Measurements from ENCODE around the gene ACER2.
"Not testable (repeated sequence)": the region's sequence is repeated elsewhere in the genome, so short reads cannot be mapped to it uniquely, and the experiment has no call there.

ACER2 gene

DNA sequence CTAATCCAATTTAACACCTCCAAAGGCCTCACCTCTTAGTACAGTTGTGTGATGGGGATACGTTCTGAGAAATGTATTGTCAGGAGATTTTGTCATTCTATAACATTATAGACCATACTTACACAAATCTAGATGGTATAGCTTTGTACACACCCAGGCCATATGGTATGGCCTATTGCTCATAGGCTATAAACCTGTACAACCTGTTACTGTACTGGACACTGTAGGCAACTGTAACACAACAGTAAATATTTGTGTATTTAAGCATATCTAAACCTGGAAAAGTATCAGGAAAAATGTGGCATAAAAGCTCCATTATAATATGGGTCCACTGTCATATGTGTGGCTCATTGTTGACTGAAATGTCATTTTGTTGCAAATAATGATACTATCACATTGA, 12.1 kb downstream of the ACER2 start:
- no peak overlapping the region for H3K4me3 Mint-ChIP-seq
- no peaks in the 10 kb centered on the region for H3K27me3 Mint-ChIP-seq
- H3K4me1 Mint-ChIP-seq, result no peaks in the 10 kb centered on the region
- no peak overlapping the region for H3K27ac Mint-ChIP-seq
- H3K36me3 Mint-ChIP-seq, result no peaks in the 10 kb centered on the region
- ATAC-seq (replicated peaks), result no peak
- H3K9me3 Mint-ChIP-seq, result no peaks in the 10 kb centered on the region
- DNase-seq, result no peak

DNA sequence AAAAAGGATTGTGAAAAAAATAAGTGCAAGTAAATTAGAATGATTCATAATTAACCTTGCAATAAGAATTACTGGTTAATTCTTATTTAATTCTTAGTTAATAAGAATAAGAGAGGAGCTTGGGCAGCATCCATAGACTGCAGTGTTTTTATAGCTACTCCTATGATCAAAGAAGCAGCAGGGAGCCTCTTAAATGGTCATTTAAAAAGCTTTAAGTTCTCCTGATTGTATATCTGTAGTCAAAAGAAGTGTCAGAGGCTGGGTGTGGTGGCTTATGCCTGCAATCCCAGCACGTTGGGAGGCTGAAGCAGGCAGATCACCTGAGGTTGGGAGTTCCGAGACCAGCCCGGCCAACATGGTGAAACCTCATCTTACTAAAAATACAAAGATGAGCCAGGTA, 14.4 kb downstream of the ACER2 start:
- no peaks in the 10 kb centered on the region for H3K4me1 Mint-ChIP-seq
- H3K9me3 Mint-ChIP-seq, result no peaks in the 10 kb centered on the region
- DNase-seq (no peak), ATAC-seq (replicated peaks) (no peak)
- no peak overlapping the region for H3K4me3 Mint-ChIP-seq
- peaks cover 0 to 4% of the 10 kb centered on the region in 2 donors for H3K36me3 Mint-ChIP-seq
- no peak overlapping the region for H3K27ac Mint-ChIP-seq
- no peaks in the 10 kb centered on the region for H3K27me3 Mint-ChIP-seq

DNA sequence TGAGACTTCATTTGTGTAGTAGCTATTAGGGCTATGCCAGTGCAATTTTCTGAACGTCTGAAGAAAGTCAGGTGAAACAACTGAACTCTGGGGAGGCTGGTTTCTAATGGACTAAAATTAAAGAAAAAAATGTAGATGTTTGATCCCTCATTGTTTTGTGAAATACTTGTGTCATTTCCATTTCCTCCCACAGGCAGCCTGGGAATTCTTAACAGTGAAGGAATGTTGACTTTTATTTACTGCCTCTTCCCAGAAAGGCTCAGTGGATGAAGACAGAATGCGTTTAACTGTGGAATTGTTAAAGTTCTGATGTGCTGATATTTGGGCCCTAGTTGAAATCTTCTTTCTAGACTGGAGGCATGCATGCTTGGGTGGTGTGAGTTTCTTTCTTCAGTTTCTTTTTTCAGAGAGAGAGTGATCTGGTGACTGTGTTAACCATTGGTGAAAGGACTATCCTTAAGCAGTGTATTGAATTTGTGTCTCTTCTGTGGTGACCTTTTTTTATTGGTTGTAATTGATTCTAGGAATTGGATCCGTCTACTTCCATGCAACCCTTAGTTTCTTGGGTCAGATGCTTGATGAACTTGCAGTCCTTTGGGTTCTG, 15.5 kb downstream of the ACER2 start:
- Mint-ChIP-seq H3K27ac (no peak overlapping the region), H3K4me1 (no peaks in the 10 kb centered on the region), H3K27me3 (no peaks in the 10 kb centered on the region)

DNA sequence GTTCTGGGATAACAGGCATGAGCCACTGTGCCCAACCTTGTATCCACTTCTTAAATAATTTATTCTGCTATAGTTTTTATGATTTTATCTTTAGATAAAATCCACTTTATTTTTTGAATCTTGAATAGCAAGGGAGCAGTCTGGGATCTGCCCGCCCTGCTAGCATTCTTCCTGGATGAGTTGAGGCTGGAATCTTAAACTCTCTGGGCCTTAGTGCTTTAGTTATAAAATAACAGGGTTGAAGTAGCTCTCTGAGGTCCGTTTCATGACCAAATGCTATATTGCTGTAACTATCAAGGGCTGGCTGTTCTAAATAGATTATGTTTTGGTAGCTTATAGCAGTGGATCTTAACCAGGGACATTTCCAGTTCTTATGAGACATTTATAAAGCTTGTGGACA, 20.8 kb downstream of the ACER2 start:
- no peaks in the 10 kb centered on the region for H3K4me1 Mint-ChIP-seq
- H3K27ac Mint-ChIP-seq, result no peak overlapping the region
- H3K36me3 Mint-ChIP-seq, result peaks cover 0 to 4% of the 10 kb centered on the region in 2 donors
- no peak overlapping the region for H3K4me3 Mint-ChIP-seq
- DNase-seq (no peak), ATAC-seq (replicated peaks) (no peak)
- H3K9me3 Mint-ChIP-seq, result no peaks in the 10 kb centered on the region
- H3K27me3 Mint-ChIP-seq, result no peaks in the 10 kb centered on the region

More for the DNA sequence above, 15.5 kb downstream of the ACER2 start:
- Mint-ChIP-seq H3K9me3 (no peaks in the 10 kb centered on the region), H3K36me3 (peaks cover 0 to 4% of the 10 kb centered on the region in 2 donors), H3K4me3 (no peak overlapping the region)
- no peak for DNase-seq
- ATAC-seq (replicated peaks), result no peak

DNA sequence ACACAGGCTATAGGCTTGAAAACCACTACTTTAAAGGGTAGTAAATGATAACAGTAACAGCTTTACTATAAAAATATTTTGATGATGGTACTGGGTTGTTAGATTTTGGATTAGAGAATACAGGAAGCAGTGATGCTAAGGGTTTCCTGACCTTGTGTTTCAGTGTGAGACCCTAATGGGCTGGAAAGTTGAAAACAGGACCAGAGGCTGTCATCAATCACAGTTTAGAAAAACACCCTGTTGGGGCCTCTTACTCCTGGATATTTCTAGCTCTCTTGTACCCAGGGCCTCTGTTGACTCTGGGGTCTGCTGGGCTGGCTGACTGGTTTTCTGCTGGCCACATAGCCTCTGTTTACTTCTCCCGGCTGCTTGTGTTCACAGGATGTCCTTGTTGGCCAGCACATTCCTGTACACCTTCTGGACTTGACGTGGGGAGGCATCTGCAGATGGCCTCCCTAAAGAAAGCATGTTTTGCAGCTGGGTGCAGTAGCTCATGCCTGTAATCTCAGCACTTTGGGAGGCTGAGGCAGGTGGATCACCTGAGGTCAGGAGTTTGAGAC, 21.5 kb downstream of the ACER2 start:
- Mint-ChIP-seq H3K9me3 (no peaks in the 10 kb centered on the region), H3K4me3 (no peak overlapping the region), H3K27me3 (no peaks in the 10 kb centered on the region), H3K4me1 (no peaks in the 10 kb centered on the region), H3K36me3 (peaks cover 0 to 4% of the 10 kb centered on the region in 2 donors), H3K27ac (no peak overlapping the region)
- ATAC-seq (replicated peaks) (no peak), DNase-seq (no peak)

DNA sequence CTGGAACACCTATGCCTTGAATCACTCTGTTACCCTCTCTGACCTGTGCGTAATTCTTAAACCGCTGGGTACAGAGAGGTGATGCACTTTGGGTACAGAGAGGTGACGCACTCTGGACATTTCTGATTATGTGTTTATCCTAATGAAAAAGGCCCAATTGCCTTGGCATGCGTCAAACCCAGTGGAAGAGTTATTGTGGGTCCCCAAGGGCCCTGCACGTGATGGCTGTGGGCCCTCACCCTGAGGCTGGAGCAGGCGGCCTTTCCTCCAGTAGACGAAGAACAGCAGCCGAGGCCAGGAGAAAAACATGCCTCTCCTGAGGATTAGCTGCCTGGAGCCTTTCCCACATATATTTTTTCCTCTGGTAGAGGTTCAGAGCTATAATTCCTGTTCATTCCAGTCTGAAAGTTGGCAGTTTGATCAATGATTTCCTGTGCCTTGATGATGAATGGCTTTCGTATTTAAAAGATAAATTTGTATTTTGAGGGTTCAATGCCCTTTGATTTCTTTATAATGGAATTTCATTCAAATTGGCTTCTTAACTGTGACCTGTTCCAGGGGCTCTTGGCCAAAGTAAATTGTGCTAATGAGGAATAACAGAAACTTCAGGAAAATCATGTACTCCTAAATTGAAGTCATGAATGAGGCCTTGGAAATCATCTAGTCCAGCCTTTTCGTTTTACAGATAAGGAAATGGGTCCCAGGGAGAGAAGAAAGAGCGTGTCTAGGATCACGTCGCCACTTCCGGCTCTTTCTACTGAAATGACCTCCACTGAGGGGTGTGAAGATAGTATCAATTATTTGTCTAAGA, 22.8 kb downstream of the ACER2 start:
- Mint-ChIP-seq H3K27ac (no peak overlapping the region), H3K36me3 (peaks cover 0 to 3% of the 10 kb centered on the region in 2 donors), H3K4me3 (no peak overlapping the region), H3K9me3 (no peaks in the 10 kb centered on the region), H3K4me1 (no peaks in the 10 kb centered on the region), H3K27me3 (no peaks in the 10 kb centered on the region)
- DNase-seq (no peak), ATAC-seq (replicated peaks) (no peak)

DNA sequence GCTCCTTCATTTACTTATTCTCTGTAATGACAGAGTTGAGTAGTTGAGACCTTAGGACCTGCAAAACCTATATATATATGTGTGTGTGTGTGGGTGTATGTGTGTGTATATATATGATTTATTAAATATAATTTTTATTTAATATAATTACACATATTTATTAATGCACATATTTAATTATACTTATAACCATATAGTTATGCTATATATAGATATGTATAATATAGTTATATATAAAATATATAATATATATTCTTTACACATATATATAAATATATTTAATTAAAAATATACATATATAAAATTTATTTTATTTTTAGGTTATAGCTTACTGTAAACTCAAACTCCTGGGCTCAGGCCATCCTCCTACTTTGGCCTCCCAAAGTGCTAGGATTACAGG, 23.7 kb downstream of the ACER2 start:
- no peak for DNase-seq
- no peak overlapping the region for H3K4me3 Mint-ChIP-seq
- no peaks in the 10 kb centered on the region for H3K4me1 Mint-ChIP-seq
- peaks cover 0 to 3% of the 10 kb centered on the region in 2 donors for H3K36me3 Mint-ChIP-seq
- no peak overlapping the region for H3K27ac Mint-ChIP-seq
- H3K9me3 Mint-ChIP-seq, result no peaks in the 10 kb centered on the region
- ATAC-seq (replicated peaks), result no peak
- no peaks in the 10 kb centered on the region for H3K27me3 Mint-ChIP-seq

DNA sequence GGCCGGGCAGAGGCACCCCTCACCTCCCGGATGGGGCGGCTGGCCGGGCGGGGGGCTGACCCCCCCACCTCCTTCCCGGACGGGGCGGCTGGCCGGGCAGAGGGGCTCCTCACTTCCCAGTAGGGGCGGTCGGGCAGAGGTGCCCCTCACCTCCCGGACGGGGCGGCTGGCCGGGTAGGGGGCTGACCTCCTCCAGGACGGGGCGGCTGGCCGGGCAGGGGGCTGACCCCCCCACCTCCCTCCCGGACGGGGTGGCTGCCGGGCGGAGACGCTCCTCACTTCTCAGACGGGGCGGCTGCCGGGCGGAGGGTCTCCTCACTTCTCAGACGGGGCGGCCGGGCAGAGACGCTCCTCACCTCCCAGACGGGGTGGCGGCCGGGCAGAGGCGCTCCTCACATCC, 24.9 kb downstream of the ACER2 start:
- ATAC-seq (replicated peaks); H3K27ac Mint-ChIP-seq; H3K36me3 Mint-ChIP-seq; H3K4me1 Mint-ChIP-seq; H3K9me3 Mint-ChIP-seq; H3K4me3 Mint-ChIP-seq; DNase-seq; H3K27me3 Mint-ChIP-seq: not testable (repeated sequence)

DNA sequence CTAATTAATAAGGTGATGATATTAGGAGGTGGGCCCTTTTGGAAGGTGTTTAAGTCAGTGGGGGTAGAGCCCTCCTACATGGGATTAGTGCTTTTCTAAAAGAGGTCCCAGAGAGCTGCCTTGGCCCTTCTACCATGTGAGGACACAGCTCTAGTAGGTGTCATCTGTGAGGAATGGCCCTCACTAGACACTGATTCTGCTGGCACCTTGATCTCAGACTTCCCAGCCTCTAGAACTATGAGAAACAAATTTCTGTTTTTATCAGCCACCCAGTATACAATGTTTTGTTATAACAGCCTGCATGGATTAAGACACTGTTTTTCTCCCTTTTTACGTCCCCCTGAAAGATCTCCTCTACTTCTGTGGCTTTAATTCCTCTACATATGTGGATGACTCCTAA, 31.6 kb downstream of the ACER2 start:
- Mint-ChIP-seq H3K27me3 (no peaks in the 10 kb centered on the region), H3K4me3 (no peak overlapping the region), H3K27ac (no peak overlapping the region), H3K4me1 (peaks cover 6 to 10% of the 10 kb centered on the region in 2 donors), H3K9me3 (no peaks in the 10 kb centered on the region), H3K36me3 (peaks cover 1 to 4% of the 10 kb centered on the region in 2 donors)
- DNase-seq (no peak), ATAC-seq (replicated peaks) (no peak)

DNA sequence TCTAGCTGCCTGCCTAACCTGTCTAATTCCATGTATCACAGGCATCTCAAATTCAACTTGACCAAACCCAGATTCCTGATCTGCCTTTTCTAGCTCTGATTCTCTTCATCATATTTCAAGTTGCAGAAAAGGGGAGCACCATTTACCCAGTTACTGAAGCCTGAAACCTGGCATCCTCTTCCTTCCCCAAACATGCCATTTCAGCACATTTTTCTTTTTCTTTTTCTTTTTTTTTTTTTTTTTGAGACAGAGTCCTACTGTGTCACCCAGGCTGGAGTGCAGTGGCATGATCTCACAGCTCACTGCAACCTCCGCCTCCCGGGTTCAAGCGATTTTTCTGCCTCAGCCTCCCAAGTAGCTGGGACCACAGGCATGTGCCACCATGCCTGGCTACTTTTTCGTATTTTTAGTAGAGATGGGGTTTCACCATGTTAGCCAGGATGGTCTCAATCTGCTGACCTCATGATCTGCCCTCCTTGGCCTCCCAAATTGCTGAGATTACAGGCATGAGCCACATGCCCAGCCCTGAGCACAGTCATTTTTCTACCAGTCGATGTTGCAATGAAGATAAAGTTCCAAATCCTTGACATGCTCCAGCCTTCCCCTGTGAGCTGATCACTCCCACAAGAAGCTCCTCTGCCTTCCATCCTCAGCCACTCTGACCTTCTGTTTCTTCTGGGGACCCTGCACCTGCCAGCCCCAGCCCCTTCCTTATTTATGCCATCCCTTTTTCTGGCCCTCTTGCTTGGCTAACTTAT, 32.2 kb downstream of the ACER2 start:
- Mint-ChIP-seq H3K27me3 (no peaks in the 10 kb centered on the region), H3K9me3 (no peaks in the 10 kb centered on the region), H3K36me3 (peaks cover 1 to 8% of the 10 kb centered on the region in 2 donors), H3K4me3 (peak overlapping the region in 1 of 2 donors; percentile 46), H3K27ac (peak overlapping the region; percentile 82), H3K4me1 (peaks cover 6 to 10% of the 10 kb centered on the region in 2 donors)
- ATAC-seq (replicated peaks) (peak; percentile 16 to 21), DNase-seq (no peak)

DNA sequence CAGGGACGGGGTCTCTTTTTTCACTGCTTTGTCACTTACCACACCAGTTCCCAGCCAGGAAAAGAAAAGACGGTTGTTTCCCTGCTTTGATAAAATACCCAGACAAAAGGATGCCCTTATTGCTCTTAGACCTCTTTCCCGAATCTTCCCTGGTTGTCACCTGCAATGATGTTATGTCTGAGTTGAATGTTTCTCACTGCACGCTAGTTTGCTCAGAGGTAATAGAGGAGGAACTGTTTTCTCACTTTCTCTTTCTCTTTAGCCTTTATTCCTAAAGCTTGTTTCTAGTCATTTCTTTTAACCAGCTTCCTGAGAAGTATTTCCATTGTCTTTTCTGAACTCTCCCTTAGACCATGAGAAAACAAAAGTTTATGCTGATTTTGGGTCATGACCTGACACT, 32.9 kb downstream of the ACER2 start:
- no peaks in the 10 kb centered on the region for H3K9me3 Mint-ChIP-seq
- H3K27ac Mint-ChIP-seq, result peak overlapping the region; percentile 82
- peak; percentile 67 to 74 for ATAC-seq (replicated peaks)
- DNase-seq, result no peak
- H3K4me1 Mint-ChIP-seq, result peaks cover 6 to 10% of the 10 kb centered on the region in 2 donors
- no peaks in the 10 kb centered on the region for H3K27me3 Mint-ChIP-seq
- H3K36me3 Mint-ChIP-seq, result peaks cover 1 to 8% of the 10 kb centered on the region in 2 donors
- peak overlapping the region; percentile 78 to 79 for H3K4me3 Mint-ChIP-seq

DNA sequence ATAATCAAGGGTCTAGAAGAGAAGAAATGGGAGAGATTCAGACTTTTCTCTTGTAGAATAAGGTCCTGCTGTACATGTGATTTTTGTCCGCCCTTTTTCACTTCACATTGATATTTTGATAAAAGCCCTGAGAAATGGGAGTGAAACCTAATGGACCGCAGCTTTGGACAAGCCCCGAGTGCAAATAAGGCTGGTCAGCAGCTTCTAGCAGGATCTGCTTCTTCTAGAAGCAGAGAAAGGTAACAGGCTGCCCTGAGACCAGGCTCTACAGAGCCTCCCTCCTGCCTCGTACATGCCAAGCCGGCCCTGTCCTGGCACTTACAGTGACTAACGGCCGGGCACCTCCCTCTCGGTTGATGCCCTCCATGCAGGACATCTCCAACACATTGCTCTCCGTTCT, 33.4 kb downstream of the ACER2 start:
- Mint-ChIP-seq H3K27ac (peak overlapping the region; percentile 48), H3K36me3 (peaks cover 1 to 8% of the 10 kb centered on the region in 2 donors)

DNA sequence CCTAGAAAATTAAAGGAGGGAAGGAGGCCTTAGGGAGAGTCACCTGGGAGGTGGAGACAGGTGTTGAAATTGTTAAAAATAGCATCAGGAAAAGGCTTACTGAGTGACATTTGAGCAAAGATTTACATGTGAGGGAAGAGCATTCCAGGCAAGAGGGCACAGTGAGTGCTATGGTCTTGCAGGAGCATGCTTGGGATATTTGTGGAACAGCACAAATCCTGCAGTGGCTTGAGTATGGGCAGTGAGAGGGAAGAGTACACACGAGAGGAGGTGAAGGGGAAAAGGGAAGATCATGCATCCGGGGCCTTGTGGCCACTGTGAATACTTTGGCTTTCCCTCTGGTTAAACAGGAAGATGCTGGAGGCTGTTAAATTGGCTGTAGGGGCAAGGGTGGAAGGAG, 36.6 kb downstream of the ACER2 start:
- DNase-seq, result no peak
- Mint-ChIP-seq H3K4me3 (no peak overlapping the region), H3K27ac (no peak overlapping the region), H3K27me3 (no peaks in the 10 kb centered on the region), H3K36me3 (peaks cover 0 to 4% of the 10 kb centered on the region in 2 donors), H3K4me1 (peaks cover 6 to 10% of the 10 kb centered on the region in 2 donors), H3K9me3 (no peaks in the 10 kb centered on the region)
- no peak for ATAC-seq (replicated peaks)

More for the DNA sequence above, 33.4 kb downstream of the ACER2 start:
- no peak for DNase-seq
- Mint-ChIP-seq H3K4me1 (peaks cover 6 to 10% of the 10 kb centered on the region in 2 donors), H3K4me3 (peak overlapping the region; percentile 6 to 42), H3K27me3 (no peaks in the 10 kb centered on the region), H3K9me3 (no peaks in the 10 kb centered on the region)
- no peak for ATAC-seq (replicated peaks)

DNA sequence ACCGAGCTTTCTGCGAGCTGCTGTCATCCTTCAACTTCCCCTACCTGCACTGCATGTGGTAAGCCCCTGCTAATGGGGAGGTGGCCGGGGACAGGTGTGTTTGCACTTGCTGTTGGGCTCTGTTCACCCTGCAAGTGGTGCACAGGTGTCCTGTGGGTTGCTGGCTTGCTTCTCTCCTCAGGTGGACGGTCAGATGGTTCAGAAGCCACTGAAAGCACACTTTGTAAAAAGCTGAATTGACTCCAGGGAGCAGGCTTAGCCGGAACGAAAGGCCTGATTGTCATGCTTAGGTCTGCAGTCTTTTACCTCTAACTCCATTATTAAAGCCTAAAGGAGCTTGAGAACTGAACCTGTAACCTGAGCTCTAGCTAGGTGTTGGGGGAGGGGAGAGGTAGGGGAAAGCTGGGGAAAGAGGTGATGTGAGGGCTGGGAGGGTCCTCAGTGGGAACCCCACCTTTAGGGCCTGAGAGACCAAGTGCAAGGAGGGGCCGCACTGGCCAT, 37.6 kb downstream of the ACER2 start:
- Mint-ChIP-seq H3K36me3 (peaks cover 0 to 4% of the 10 kb centered on the region in 2 donors), H3K27ac (no peak overlapping the region), H3K27me3 (no peaks in the 10 kb centered on the region), H3K4me1 (peaks cover 6 to 10% of the 10 kb centered on the region in 2 donors), H3K9me3 (no peaks in the 10 kb centered on the region), H3K4me3 (no peak overlapping the region)
- no peak for DNase-seq
- no peak for ATAC-seq (replicated peaks)

All from stimulated activated naive B cell treated with anti-CD40 and anti-IgM and Interleukin-4, amounts not matched to agents 10 μg/mL and 1 μg/mL and 100 μg/mL, for 72 hours (primary cell).